Effector CD8-positive, alpha-beta T cell (primary cell): ENCODE results near the gene MYO3B.
"Not testable (repeated sequence)": the region's sequence is repeated elsewhere in the genome, so short reads cannot be mapped to it uniquely, and the experiment has no call there.

Source experiments
- DNase-seq: peaks from one replicate; lab custom pipeline; 2025; lab: John Stamatoyannopoulos, UW

MYO3B gene

DNA sequence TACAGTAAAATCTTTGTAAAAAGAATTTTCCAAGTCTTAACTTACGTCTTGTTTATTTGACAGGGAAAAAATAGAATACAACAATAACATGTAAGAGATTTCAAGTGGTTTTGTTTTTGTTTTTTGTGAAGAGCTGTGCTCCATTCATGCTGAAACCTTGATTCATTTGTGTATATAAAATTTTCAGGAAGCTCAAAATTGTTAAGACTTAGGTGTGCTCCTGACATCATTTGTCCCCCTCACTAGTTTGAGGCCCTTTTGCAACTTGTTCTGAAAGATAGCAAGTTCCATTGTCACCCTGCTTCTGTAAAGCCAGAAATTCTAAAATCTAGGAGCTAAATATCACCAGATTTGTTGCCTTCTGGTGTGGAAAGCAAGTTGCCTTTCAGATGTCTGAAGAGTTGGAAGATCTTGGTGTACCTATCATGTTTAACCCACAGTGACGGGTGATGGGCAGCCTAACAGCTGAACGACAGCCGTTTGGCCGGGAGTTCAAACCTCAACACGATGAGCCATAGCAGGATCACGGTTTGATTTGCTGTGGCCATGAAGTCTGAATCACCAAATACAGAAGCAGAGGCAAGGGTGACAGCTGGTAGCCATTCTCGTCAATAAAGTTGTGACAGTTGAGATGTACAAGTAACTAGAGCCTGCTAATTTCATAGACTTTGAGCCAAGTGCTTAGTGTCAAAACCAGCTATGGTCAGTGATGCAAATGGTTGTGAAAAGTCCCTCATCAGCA is 331.7 kb downstream of the MYO3B start:
- DNase-seq: no peak

DNA sequence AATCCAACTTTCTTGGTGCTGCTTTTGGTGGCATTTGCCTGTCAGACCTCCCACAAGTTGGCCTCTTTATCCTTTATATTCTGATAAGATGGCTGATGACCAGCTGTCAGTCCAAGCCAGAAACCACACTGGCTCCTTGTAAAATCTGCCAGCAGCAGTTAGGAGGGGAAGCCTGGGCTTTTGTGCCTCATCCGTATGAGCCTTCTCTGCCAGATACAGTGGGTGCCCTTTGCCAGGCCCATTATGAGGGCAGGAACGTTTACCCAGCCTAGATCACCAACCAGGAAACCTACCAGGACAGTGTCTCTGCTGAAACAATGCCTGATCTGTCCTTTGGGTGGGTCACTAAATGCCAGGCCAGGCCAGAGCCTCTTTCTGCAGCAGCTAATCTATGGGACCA is 334.3 kb downstream of the MYO3B start:
- no peak for DNase-seq

DNA sequence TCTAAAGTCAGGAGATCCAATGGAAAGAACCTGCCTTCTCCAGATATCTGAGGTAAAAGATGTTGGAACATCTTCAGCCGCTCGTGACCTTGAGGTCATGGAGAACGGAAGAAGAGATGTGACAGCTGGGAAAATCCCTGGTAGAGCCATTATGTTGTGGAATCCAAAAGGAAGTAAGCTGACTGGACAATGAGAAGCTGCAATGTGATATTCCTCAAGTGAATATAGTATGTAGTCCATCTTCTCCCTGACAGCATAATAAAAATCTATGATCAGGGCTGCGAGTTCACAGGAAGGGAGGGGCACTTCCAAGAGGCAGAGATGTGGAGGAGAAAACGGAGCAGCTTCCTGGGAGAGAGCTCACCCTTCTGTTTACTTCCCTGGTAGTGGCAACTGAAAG is 336.2 kb downstream of the MYO3B start:
- no peak for DNase-seq

DNA sequence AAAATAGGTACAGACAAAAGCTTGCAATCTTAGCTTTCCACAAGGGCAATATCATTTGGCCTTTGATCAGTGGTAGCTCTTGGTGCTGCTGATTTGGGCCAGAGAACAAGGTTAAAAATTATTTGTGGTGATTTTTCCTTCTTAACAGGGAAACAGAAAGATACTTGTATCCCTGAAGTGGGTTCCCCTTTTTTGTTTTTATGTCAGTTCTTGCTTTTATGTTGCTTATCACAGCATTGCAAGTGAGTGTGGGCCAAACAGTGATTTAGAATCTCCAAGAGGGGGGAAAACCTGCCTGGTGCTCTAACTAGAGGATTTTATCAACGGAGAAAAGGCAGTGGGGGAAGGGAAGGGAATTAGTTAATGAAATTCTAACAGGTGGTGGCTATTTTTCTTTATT is 339.6 kb downstream of the MYO3B start:
- no peak for DNase-seq

DNA sequence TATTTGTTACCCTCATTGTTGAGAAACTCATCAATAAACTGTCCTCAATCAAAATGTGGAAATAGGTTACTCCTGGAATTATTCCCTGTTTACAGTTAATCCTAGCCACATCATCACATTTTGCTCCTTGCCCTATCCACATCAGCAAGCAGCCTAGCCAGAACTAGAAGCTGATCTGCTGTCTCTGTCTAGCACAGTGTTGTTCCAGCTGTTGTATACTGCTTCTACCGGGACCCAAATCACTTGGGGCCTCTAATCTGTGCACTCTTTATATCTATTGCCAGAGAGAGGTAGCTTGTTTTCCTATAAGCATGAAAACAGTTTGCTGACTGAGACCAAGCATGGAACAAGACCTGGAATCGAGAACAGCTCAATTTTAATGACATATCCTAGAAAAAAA is 341.0 kb downstream of the MYO3B start:
- DNase-seq: no peak

DNA sequence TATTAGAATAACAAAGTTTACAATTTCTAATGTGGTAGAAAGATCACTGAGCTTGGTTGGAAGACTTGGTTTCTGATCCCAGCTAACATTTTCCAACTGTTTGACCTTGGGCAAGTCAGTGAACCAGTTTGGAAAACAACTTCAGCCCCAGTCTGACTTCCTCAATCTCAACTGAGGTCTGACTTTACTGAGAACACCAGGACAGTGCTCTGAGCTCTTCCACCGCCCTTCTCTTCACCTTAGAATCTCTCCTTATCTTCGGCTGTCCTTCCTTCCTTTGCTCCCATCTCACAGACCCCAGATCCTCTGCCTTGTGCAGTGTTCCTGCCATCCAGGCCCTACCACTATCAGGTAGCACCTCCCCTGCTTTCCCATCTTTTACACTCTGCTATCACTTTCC is 343.4 kb downstream of the MYO3B start:
- DNase-seq: no peak

DNA sequence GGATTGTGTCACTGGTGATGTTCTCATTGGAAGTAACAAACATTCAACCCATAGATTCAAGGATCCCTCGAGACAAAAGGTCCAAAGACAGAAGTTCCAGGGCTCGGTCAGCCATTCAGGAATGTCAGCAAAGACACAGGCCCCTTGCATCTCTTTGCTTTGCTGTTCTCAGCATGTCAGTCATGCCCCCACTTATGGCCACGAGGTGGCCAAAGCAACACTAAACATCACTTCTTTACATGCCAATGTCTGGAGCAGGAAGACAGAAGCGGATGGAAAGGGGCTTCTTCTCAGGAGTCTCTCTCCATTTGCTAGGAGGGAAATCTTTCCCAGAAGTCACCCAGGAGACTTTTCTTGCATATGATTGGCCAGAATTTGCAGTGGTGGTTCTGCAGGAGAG is 345.6 kb downstream of the MYO3B start:
- no peak for DNase-seq

DNA sequence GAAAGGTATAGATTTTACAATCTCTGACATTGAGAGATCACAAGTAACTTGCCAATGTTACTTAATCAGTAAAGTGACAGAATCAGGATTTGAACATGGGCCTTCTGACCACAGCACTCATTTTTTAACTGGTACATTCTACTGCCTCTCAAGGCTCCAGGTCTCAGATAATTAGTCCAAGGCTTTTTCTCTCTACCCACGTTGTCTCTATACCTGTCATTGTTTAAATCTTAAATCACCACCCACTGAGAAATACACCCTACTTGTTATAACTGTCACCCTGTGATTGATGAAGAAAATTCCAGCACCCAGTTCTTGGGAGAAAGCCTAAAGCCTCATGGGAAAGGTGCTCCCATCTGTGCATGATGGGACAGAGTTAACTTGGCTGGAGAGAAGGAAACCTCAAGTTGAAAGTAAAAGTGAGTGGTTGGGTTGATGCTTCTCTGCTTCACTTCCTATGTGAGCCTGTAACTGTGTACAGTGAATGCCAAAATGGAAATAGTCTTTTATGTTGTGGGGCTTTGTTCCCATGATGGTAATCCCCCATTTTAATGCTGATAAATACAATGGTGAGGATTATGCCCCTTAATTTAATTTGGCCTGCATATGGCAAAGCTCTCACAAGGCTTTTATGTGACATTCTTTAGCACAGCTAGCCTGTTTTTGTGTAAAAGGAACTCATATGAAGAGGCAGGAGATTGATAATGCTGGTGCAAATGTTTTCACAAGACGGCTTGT is 347.1 kb downstream of the MYO3B start:
- no peak for DNase-seq

DNA sequence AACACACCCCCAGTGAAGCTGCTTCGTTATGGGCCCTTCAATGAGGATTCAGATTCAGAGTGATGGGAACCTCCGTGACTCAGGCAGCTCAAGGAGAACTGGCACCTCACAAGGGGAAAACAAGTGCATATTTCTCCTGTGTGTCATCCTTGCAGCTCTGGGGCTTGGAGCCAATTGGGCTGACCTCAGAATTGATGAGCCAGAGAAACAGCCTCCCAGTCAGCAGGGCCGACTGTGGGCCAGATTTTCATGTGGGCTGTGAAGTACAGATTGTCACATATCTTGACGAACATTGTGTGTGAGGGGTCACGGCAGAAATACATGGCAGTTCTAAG is 347.6 kb downstream of the MYO3B start:
- no peak for DNase-seq

DNA sequence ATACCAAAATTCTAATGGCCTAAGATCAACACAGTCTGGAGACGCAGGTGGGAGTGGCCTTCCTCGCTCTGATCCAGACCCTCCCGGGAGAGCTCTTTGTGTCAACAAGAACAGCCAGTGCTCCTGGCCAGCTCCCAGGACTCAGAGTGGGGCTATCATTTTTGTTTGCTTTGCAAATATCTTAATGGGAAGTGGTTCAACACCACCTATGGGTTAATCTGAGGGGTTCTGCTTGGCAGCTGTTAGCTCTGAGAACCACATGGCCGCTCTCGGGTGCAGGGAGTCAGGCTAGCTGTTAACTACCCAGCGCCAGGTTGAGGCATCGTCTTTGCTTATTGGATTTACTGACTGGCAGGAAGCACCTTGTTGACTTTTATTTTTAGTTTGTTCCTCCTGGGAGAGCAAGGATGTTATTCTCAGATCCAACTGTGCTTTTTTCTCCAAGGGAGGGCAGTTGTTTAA is 352.4 kb downstream of the MYO3B start:
- no peak for DNase-seq

DNA sequence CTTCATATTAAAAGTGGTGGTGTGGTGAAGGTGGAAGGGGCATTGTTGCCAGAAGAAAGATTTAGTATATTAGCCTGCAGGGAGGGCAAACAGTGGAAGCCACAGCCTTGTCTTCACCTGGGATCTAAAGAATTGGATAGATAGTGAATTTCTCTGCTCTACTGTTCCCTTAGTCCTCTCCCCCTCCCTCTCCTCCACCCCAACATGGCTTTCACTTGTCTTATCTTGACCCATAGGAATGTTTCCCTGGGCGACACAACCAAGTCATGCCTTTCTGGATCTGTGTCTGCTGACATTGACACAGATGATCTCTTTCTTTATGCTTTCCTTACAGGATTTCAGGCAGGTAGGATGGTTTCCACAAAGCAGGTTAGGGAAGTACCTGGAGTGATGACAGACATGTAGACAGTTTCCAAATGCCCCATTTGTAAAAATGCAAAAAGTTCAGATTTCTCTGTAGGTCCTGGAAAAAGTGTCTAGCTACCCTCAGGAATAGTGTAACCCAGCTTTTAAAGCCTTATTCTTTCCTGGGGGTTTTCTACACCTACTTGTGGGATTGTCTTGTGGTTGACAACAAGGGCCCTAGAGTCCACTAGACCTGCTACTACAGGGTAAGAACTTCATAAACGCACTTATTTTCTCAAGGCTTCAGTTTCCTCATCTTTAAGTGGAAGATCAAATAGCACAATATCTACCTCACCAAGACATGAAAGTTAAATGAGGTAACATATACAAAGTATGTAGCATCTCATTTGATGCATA is 353.0 kb downstream of the MYO3B start:
- no peak for DNase-seq

DNA sequence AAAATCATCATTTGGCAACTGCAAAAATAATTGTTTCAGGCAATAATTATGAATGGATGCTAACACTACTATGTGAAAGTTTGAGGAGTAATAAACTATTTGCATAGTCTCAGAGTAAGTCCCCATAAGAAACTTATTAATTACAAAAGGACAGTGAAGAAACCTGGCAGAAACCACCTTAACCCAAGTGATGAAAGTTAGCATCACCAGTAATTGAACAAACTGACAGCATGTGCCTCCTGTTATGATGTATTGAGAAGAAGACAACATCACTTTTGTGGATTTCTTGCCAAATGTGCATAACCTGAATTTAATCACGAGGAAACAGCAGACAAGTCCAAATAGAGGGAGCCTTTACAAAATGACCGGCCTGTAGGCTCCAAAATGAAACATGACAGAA is 353.9 kb downstream of the MYO3B start:
- no peak for DNase-seq

DNA sequence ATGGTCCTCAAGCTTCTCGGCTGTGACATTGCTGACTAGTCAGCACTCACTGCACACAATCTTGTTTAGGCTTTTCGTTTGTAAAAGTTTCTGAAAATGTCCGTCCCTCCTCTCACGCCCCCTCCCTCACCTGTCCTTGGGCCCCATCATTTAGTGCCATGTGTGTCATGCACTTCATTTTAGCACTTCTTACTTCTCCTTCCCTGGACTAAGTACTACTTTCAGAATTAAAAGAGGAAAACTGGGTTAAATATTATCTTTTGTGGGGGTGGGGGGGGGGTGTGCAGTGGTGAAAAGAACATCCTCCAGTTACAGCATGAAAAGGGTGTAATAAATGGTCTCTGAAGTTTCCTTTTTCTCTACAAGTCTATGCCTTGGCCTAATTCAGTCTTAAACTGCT is 355.2 kb downstream of the MYO3B start:
- DNase-seq: no peak

DNA sequence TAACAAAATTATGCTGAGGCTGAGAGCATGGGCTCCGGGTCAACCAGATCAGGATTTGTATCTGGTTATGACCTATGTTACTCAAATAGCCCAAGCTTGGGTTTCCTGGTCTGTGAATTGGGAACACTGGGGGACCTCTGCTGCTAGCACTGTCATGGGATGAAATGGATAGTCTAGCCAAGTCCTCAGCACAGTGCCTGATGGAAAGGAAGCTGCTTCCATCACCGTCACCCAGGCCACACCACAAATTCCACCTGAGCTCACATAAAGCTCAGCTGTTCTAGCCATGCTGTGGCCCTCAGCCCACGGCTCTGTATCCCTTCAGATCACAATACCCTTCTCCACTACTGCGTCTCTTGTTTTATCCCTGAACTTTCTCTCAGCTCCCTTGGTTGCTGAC is 357.6 kb downstream of the MYO3B start:
- no peak for DNase-seq

DNA sequence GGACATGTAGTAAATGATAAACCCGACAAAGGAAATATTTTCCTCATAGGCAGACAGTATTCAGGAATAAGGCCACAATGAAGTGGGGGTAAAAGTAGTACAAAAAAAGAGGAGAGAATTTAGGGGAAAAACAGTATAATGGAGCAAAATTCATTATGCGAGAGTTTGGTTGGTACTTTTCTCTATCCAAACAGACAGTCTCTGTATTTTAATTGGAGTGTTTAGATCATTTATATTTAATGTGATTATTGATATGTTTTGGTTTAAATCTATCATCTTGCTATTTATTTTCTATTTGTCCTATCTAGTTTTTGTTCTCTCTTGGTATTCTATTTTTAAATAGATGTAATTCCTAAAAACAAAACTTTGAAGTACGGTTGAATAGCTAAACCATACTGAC is 366.9 kb downstream of the MYO3B start:
- no peak for DNase-seq

DNA sequence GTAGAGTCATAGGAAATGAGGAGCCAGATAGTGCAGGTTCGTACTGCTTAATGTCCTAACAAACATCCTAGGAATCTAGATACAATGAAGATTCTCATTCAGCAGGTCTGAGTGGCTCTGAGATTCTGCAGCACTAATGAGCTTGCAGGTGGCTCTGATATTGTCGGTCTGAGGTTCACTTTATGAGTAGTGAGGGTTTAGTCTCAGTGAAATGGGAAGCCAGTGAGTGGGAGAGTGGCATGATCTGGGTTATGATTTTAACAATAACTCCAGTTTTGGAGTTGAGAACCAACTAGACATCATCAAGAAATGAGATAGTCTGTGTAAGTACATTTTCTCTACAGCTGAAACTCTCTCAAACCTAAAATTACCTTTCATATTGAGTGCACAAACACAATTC is 370.4 kb downstream of the MYO3B start:
- DNase-seq: no peak

DNA sequence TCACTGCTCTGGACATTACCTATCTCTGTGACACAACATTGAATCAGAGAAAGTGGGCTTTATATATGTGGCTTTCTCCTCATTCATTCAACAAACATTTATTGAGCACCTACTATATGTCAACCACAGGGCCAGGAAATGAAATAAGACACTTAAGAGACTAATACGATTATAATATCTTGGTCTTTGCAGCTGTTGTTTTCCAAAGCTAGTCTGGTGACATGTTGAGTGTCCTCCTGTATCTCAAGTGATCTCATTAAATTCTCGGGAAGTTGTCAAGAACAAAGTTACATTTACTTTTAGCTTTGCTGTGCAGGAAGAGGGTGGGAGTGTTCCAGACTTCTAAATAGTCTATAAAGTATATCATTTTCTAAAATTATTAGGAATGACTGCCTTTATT is 372.6 kb downstream of the MYO3B start:
- no peak for DNase-seq

DNA sequence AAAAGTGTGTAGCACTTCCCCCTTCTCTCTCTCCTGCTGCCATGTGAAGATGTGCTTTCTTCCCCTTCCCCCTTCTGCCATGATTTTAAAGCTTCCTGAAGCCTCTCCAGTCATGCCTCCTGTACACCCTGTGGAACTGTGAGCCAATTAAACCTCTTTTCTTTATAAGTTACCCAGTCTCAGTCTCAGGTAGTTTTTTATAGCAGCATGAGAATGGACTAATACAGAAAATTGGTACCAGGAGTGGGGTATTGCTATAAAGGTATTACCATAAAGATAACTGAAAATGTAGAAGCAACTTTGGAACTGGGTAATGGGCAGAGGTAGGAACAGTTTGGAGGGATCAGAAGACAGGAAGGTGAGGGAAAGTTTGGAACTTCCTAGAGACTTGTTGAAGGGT is 374.0 kb downstream of the MYO3B start:
- not testable (repeated sequence) for DNase-seq

DNA sequence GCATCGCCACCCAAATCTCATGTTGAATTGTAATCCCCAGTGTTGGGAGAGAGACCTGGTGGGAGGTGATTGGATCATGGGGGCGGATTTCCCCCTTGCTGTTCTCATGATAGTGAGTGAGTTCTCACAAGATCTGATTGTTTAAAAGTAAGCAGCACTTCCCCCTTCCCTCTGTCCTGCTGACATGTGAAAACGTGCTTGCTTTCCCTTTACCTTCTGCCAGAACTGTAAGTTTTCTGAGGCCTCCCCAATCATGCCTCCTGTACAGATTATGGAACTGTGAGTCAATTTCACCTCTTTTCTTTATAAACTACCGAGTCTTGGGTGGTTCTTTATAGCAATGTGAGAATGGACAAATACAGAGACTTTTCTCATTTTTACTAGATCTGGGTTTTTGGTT is 375.8 kb downstream of the MYO3B start:
- DNase-seq: no peak

DNA sequence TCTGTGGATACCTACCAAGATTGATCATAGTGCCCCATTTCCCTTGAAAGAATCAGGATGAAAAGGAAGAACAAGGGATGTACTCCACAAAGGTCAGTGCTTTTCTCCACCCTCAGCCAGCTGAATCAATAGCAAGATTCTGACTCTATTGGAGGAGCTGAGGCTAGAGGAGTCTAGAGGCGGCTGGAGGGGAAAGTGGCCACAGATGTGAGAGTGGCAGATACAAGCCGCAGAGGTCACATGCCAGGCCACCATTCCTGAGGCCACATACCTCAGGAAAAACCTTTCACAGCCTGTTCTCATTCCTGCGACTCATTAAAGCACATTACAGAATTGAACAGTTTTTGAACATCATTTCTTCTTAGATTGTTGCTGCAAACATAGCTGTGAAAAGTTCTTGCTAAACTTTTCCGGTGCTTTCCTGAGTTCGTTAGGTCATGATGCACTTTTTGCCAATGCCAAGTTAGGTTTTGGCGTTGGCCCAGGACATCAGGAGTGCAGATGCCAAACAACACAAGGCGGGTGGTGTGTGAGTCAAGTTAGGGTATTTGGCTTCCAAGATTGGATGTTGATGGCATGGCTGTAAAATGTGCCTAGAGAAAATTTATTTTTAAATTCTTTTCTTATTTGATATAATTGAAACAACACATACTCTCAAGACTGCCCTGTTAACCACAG is 376.5 kb downstream of the MYO3B start:
- DNase-seq: no peak

DNA sequence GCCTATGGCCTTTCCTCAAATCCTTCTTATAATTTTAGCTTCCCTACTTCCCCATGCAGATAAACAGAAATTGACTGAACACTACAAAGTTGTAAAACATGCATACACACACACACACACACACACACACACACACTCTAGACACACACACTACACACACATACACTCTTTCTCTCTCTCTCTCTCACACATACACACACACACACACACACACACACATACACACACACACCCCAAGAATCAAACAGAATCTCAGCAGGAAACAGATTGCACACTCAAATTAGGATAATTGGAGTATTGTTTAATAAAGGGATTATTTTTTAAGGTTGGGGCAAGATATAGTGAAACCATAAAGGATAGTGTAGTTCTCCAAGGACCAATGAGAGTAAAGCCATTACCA is 385.0 kb downstream of the MYO3B start:
- DNase-seq: no peak

DNA sequence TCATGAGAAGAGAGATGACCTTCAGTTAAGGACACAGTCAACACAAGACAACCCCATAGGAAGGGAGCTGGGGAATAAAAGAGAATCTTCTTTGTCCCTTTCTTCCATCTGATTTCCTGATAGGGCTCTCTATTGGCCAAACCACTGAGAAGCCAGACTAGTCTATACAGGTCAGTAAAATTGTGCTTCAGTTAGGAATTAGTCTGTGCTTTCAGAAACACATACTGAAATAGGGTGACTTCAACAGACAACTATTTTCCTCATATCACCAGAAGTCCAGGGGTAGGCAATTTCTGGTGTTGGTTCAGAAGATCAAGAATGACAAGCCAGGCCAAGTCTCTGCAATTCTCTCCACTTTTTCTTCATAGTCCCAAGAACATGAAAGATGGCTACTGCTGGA is 385.5 kb downstream of the MYO3B start:
- DNase-seq: no peak

DNA sequence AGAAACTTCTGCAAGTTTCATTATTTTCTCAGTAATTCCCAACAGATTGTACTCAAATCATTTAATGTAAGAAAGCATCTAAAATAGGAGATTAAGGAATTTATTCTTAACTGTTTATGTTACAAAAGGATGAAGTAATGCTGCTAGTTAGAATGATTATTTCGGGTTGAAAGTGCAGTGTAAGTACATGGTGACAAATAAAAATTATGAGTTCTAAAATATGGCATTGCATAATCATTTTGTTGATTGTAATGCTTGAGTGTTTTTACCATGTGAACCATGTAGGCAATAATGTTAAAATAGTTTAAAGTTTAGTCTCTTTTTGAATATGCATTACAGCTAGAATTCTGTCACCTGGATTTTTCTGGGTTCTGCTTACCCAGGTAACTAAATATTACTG is 388.2 kb downstream of the MYO3B start:
- no peak for DNase-seq
